Measurements from ENCODE around the gene NLRC4.

The NLRC4 gene

GRCh38 chr2:32284321-32284720 lies 19.6 kb upstream of the NLRC4 start:
- Histone ChIP-seq H4K20me1 (ENCODE audit: control insufficient read depth, insufficient read depth, low read depth, low read length) (no peaks in the 10 kb centered on the region; the same call in 1 of the 2 replicates), H3K4me1 (ENCODE audit: control insufficient read depth, low read length) (peaks cover 7% of the 10 kb centered on the region), H3K27me3 (ENCODE audit: control insufficient read depth, low read length) (no peaks in the 10 kb centered on the region), H3K36me3 (ENCODE audit: control insufficient read depth, low read length) (peaks cover 18% of the 10 kb centered on the region), H3K9me3 (ENCODE audit: control insufficient read depth, insufficient read depth, low read length) (no peaks in the 10 kb centered on the region), H3K9me2 (replicated peaks; ENCODE audit: control insufficient read depth, low read length) (no peaks in the 10 kb centered on the region), H3K4me2 (ENCODE audit: low read length) (no peak overlapping the region), H3K79me2 (ENCODE audit: control insufficient read depth, low read length) (peaks cover 67% of the 10 kb centered on the region), H3F3A (ENCODE audit: control insufficient read depth, insufficient read depth) (no peaks in the 10 kb centered on the region), H3K27ac (ENCODE audit: low read depth, low read length) (no peak overlapping the region), H3K4me3 (ENCODE audit: low read length) (no peak overlapping the region)
- no peak for TF ChIP-seq CTCF (IDR thresholded peaks at IDR 0.05; ENCODE audit: low read depth, low read length, poor library complexity, severe bottlenecking)
- TF ChIP-seq EZH2phosphoT487 (IDR thresholded peaks at IDR 0.05; ENCODE audit: borderline replicate concordance, low read length), result no peak

- Histone ChIP-seq H3K27ac (ENCODE audit: low read depth, low read length) (0 out of 2 replicates have a peak overlapping the region, but pooled peaks have one; percentile 25), H3K36me3 (ENCODE audit: control insufficient read depth, low read length) (peaks cover 15% of the 10 kb centered on the region), H3K9me3 (ENCODE audit: control insufficient read depth, insufficient read depth, low read length) (no peaks in the 10 kb centered on the region), H3K27me3 (ENCODE audit: control insufficient read depth, low read length) (no peaks in the 10 kb centered on the region), H3K4me3 (ENCODE audit: low read length) (peak overlapping the region; percentile 98), H4K20me1 (ENCODE audit: control insufficient read depth, insufficient read depth, low read depth, low read length) (no peaks in the 10 kb centered on the region), H3K4me1 (ENCODE audit: control insufficient read depth, low read length) (peaks cover 15% of the 10 kb centered on the region), H3K4me2 (ENCODE audit: low read length) (peak overlapping the region; percentile 81), H3F3A (ENCODE audit: control insufficient read depth, insufficient read depth) (no peaks in the 10 kb centered on the region), H3K79me2 (ENCODE audit: control insufficient read depth, low read length) (peaks cover 46% of the 10 kb centered on the region), H3K9me2 (replicated peaks; ENCODE audit: control insufficient read depth, low read length) (no peaks in the 10 kb centered on the region)
- no peak for TF ChIP-seq CTCF (IDR thresholded peaks at IDR 0.05; ENCODE audit: low read depth, low read length, poor library complexity, severe bottlenecking)
- TF ChIP-seq EZH2phosphoT487 (IDR thresholded peaks at IDR 0.05; ENCODE audit: borderline replicate concordance, low read length), result no peak
Measured at GRCh38 chr2:32278478-32278853, 13.8 kb upstream of the NLRC4 start.

GRCh38 chr2:32277674-32278477 lies 13.2 kb upstream of the NLRC4 start, which contains the start of gene YIPF4:
Gene YIPF4, plus strand, starts transcription at chr2:32277904. Its CDS starts 252 bp downstream, at chr2:32278156.
- Histone ChIP-seq H3K27ac (ENCODE audit: low read depth, low read length) (peak within 1 kb of the TSS; percentile 25; the same call in 1 of the 2 replicates), H3K4me3 (ENCODE audit: low read length) (peak within 1 kb of the TSS; percentile 98), H3K36me3 (ENCODE audit: control insufficient read depth, low read length) (peaks cover 11% of the 10 kb centered on the region), H3K27me3 (ENCODE audit: control insufficient read depth, low read length) (no peaks in the 10 kb centered on the region), H4K20me1 (ENCODE audit: control insufficient read depth, insufficient read depth, low read depth, low read length) (no peaks in the 10 kb centered on the region), H3K9me2 (replicated peaks; ENCODE audit: control insufficient read depth, low read length) (no peaks in the 10 kb centered on the region), H3F3A (ENCODE audit: control insufficient read depth, insufficient read depth) (no peaks in the 10 kb centered on the region), H3K4me1 (ENCODE audit: control insufficient read depth, low read length) (peaks cover 15% of the 10 kb centered on the region), H3K4me2 (ENCODE audit: low read length) (peak within 1 kb of the TSS; percentile 81), H3K9me3 (ENCODE audit: control insufficient read depth, insufficient read depth, low read length) (no peaks in the 10 kb centered on the region), H3K79me2 (ENCODE audit: control insufficient read depth, low read length) (peaks cover 42% of the 10 kb centered on the region)
- TF ChIP-seq CTCF (IDR thresholded peaks at IDR 0.05; ENCODE audit: low read depth, low read length, poor library complexity, severe bottlenecking), result no peak
- no peak for TF ChIP-seq EZH2phosphoT487 (IDR thresholded peaks at IDR 0.05; ENCODE audit: borderline replicate concordance, low read length)

Data from DOHH2 (cell line).